ENCODE measurements around the gene CELSR2. TPM values are rescaled to one million over a fixed set of nuclear protein-coding genes. Genes with fewer than 3 reads are reported as not detected.
"Not testable (repeated sequence)": the region's sequence is repeated elsewhere in the genome, so short reads cannot be mapped to it uniquely, and the experiment has no call there.

Gene CELSR2
- total RNA-seq, 1 donor from 2014 or later = 38.7 TPM

DNA sequence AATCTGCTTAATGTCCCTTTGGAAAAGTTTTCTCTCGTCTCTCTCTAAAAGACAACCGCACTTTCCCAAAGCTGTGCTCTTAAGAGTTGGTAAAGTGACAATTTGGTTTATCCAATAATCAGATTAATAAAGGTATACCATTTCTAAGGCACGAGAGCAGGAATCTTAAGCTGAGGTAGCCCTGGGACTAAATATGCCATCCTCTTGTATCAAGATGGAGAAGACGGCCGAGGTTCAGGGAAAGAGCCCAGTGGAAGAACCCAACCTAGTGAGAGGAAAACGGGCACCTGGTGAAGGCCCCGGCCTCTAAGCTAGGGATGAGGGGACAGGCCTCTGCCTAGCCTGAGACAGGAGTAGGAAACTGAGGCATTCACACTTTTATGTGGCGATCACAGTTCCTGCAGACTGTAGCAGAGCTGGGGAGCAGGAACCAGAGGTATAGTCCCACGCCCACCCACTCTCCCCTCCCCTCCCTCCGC lies 36.0 kb upstream of the CELSR2 start:
- no peak for DNase-seq (ENCODE audit: low spot score, unreplicated experiment)
- Mint-ChIP-seq H3K27me3 (peaks cover 3% of the 10 kb centered on the region), H3K27ac (no peak overlapping the region), H3K9me3 (ENCODE audit: low read depth) (no peaks in the 10 kb centered on the region), H3K4me3 (ENCODE audit: low read depth) (peak overlapping the region; percentile 98), H3K4me1 (ENCODE audit: low read depth) (peaks cover 18% of the 10 kb centered on the region), H3K36me3 (ENCODE audit: insufficient read depth) (no peaks in the 10 kb centered on the region)
- TF ChIP-seq, protein P1, sequence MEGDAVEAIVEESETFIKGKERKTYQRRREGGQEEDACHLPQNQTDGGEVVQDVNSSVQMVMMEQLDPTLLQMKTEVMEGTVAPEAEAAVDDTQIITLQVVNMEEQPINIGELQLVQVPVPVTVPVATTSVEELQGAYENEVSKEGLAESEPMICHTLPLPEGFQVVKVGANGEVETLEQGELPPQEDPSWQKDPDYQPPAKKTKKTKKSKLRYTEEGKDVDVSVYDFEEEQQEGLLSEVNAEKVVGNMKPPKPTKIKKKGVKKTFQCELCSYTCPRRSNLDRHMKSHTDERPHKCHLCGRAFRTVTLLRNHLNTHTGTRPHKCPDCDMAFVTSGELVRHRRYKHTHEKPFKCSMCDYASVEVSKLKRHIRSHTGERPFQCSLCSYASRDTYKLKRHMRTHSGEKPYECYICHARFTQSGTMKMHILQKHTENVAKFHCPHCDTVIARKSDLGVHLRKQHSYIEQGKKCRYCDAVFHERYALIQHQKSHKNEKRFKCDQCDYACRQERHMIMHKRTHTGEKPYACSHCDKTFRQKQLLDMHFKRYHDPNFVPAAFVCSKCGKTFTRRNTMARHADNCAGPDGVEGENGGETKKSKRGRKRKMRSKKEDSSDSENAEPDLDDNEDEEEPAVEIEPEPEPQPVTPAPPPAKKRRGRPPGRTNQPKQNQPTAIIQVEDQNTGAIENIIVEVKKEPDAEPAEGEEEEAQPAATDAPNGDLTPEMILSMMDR (IDR thresholded peaks at IDR 0.05; ENCODE audit: unreplicated experiment) = no peak

DNA sequence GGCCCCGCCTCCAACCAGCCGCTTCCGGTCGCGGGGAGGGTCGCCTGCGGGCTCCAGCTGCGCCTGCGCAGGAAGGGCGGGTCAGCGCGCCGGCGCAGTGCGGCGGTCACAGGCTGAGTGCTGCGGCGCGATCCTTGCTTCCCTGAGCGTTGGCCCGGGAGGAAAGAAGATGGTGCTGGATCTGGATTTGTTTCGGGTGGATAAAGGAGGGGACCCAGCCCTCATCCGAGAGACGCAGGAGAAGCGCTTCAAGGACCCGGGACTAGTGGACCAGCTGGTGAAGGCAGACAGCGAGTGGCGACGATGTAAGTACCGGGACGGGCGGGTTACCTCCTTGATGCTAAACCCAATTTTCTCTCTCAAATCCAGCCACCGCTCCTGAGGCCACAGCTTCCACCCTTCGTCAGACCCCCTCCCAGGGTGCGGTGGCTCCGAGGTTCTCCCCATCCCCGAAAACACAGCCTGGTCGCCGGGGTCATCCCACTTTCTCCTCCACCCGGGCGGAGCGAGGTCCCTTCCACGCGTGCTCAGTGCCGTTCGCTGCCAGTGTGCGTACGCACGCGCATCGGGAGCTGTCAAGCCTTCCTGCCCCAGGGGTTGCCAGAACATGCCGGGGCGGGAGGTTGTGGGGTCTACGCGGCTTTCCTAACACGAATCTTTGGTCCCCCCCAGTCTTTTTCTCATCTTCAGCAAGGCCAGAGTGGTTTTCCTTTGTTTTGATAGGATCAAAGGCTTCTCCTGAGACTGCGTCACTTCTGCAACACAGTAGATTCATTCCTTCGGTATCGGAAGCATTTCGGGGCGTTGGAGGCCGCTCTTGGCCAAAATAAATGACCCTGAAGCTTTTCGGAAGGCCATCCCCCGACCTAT lies 35.3 kb upstream of the CELSR2 start, which contains the start of gene SARS1:
Gene SARS1, plus strand, starts transcription at position 95 of the 870 bp plus-strand sequence. Its CDS starts 75 bp downstream, at position 170.
- peak; percentile 88 for DNase-seq (ENCODE audit: low spot score, unreplicated experiment)
- Mint-ChIP-seq H3K27me3 (peaks cover 3% of the 10 kb centered on the region), H3K27ac (peak within 1 kb of the TSS; percentile 97), H3K4me1 (ENCODE audit: low read depth) (peaks cover 21% of the 10 kb centered on the region), H3K4me3 (ENCODE audit: low read depth) (peak within 1 kb of the TSS; percentile 98), H3K36me3 (ENCODE audit: insufficient read depth) (peaks cover 3% of the 10 kb centered on the region), H3K9me3 (ENCODE audit: low read depth) (no peaks in the 10 kb centered on the region)
- TF ChIP-seq, protein P1 (IDR thresholded peaks at IDR 0.05; ENCODE audit: unreplicated experiment) = no peak

DNA sequence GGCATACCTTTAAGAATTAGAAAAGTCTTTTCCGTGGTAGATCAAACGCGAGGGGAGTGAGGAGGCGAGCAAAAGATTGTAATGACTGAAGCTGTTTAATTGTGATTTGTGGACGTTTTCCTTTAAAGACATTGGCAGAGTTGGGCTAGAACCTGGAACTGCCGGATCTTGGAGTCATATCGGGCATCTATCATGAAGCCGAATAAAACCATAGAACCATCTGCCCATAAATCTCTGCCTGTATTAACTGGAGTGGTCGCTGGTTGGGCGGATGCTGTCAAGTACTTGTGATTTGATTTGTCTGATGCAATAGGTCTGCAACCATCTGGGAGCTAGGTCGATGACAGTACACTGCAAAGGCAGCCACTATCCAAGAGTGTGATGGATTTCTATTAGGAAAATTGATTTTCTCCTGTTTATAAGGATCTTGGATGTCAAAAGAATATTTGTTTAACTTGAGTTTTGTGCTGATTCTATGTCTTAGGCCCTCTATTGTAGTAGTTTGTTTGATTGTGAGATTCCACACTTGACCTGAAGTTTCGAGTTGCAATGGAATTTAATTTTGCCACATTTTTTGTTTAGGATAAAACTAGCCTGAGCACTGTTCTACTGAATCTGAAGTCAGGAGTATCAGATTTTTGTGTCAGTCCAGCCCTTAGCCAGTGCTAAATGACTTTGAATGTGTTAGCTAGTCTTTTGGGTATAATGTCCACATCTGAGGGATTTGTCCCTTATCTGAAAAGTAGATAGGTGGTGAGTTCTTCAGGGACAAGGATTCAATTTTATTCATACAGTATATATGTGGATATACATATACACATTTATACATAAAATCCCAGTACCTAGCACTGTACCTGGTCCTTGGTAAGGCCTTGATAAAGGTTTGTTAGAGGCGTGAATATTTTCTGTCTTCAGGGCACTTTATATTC lies 34.4 kb upstream of the CELSR2 start:
- peaks cover 3% of the 10 kb centered on the region for H3K36me3 Mint-ChIP-seq (ENCODE audit: insufficient read depth)

DNA sequence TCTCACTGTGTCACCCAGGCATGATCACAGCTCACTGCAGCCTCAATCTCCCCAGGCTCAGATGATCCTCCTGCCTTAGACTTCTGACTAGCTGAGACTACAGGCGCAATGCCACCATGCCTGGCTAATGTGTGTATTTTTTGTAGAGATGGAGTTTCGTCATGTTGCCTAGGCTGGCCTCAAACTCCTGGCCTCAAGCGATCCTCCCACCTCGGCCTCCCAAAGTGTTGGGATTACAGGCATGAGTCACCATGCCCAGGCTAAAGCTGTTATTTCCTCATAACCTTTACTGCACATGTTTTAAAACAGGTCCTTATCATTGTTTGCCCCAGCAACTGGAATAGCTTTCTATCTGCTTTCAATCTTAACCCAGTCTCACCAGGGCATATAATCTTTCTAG lies 32.7 kb upstream of the CELSR2 start:
- H3K27me3 Mint-ChIP-seq = no peaks in the 10 kb centered on the region
- DNase-seq (ENCODE audit: low spot score, unreplicated experiment) = no peak
- H3K9me3 Mint-ChIP-seq (ENCODE audit: low read depth) = no peaks in the 10 kb centered on the region
- H3K27ac Mint-ChIP-seq = no peak overlapping the region
- TF ChIP-seq, protein P1 (IDR thresholded peaks at IDR 0.05; ENCODE audit: unreplicated experiment) = no peak
- H3K4me3 Mint-ChIP-seq (ENCODE audit: low read depth) = no peak overlapping the region
- H3K36me3 Mint-ChIP-seq (ENCODE audit: insufficient read depth) = peaks cover 7% of the 10 kb centered on the region
- peaks cover 21% of the 10 kb centered on the region for H3K4me1 Mint-ChIP-seq (ENCODE audit: low read depth)

More for the DNA sequence above, 34.4 kb upstream of the CELSR2 start:
- DNase-seq (ENCODE audit: low spot score, unreplicated experiment) = no peak
- H3K4me1 Mint-ChIP-seq (ENCODE audit: low read depth) = peaks cover 21% of the 10 kb centered on the region
- peak overlapping the region; percentile 97 for H3K27ac Mint-ChIP-seq
- peak overlapping the region; percentile 98 for H3K4me3 Mint-ChIP-seq (ENCODE audit: low read depth)
- TF ChIP-seq, protein P1 (IDR thresholded peaks at IDR 0.05; ENCODE audit: unreplicated experiment) = no peak
- no peaks in the 10 kb centered on the region for H3K27me3 Mint-ChIP-seq
- H3K9me3 Mint-ChIP-seq (ENCODE audit: low read depth) = no peaks in the 10 kb centered on the region

DNA sequence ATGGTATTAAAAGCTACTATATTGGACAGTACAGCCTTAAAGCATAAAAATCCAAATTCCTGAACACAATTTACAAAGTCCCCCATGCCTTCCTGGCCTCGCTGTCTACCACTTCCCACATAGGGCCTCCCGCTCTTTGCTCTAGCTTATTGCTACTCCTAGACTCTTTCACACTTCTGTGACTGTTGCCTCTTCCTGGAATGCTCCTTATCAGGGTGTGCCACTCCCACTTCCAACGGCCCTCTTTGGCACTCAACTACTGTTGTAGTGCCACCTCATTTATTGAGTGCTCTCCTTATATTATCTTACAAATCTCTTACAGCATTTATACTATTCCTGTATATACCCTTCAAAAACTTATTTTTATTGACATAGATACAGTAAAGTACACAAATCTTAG lies 30.8 kb upstream of the CELSR2 start:
- Mint-ChIP-seq H3K36me3 (ENCODE audit: insufficient read depth) (peaks cover 11% of the 10 kb centered on the region), H3K27ac (peak overlapping the region; percentile 84), H3K4me1 (ENCODE audit: low read depth) (peaks cover 19% of the 10 kb centered on the region), H3K27me3 (no peaks in the 10 kb centered on the region), H3K4me3 (ENCODE audit: low read depth) (no peak overlapping the region), H3K9me3 (ENCODE audit: low read depth) (no peaks in the 10 kb centered on the region)
- DNase-seq (ENCODE audit: low spot score, unreplicated experiment) = no peak
- TF ChIP-seq, protein P1 (IDR thresholded peaks at IDR 0.05; ENCODE audit: unreplicated experiment) = no peak

DNA sequence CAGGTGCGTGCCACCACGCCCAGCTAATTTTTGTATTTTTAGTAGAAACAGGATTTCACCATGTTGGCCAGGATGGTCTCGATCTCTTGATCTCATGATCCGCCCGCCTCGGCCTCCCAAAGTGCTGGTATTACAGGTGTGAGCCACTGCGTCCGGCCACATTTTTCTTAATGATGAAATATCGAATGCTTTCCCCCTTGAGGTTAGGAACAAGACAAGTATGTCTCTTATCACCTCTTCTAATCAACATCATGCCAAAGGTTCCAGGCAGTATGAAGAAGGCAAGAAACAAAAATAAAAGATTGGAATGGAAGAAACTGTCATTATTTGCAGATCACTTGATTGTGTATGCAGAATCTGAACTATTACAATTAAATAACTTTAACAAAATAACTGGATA lies 28.1 kb upstream of the CELSR2 start:
- not testable (repeated sequence) for H3K27ac Mint-ChIP-seq; H3K9me3 Mint-ChIP-seq (ENCODE audit: low read depth); H3K4me3 Mint-ChIP-seq (ENCODE audit: low read depth); DNase-seq (ENCODE audit: low spot score, unreplicated experiment); H3K27me3 Mint-ChIP-seq; H3K4me1 Mint-ChIP-seq (ENCODE audit: low read depth)
- peaks cover 13% of the 10 kb centered on the region for H3K36me3 Mint-ChIP-seq (ENCODE audit: insufficient read depth)

Measured in progenitor cell of endocrine pancreas (in vitro differentiated cells).